GM18502 (cell line): ENCODE measurements around the gene ANKRD33B.
"Not testable (repeated sequence)": the region's sequence is repeated elsewhere in the genome, so short reads cannot be mapped to it uniquely, and the experiment has no call there.

ENCODE experiments used
- ATAC-seq: cut with Tn5 transposase; IDR thresholded peaks from one replicate; pipeline ENCODE4 v1.9.1; 2021; ENCODE audit warnings: mild to moderate bottlenecking; ENCODE audit not compliant: unreplicated experiment, poor library complexity

The ANKRD33B gene

DNA sequence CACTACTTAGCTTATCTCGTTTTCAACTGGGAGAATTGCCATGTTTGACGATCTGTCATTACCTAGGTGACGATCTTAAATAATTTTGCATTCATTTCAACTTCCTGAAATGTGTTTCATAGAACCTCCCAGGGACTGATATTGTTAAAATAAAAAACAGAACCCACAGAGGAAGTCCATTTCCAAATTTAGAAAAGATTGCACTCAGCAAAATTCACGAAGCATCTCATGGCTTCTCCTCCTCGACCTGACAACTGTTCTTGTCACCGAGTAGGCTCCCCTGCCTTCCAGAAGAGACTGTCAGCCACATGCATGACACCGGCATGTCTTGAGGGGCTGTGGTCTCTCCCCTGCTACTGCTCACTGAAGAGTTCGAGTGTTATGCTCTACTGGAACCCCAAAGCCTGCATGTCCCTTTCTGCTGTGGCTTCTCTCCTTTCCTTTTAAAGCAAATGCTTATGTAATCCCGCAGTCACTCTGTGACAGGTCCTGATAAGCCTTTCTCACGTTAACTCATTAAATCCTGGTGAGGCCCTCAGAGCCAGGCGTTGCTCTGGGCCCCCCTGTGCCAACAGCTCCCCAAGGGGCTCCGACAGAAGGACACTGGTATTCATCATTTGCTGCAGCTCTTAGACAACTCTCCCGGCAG is 26.8 kb upstream of the ANKRD33B start:
- ATAC-seq: peak; percentile 54

DNA sequence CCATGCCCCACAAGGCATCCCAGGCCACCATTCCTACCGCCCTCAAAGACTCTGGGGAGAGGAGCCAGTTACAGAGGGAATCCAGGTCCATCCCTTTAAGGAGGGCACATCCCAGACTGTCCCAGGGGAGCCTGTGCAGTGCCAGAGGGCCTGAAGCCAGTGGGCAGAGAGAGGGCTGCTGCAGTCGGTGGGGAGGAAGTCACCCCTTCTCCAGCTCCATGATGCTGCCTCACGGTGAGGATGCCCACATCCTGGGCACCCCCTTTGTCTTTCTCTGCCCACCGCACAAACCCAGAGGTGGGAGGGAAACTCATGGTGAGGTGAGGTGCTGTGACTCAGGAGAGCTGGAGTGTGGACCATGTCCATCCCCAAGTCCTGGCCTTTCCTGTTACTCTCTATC is 26.2 kb upstream of the ANKRD33B start:
- ATAC-seq: peak; percentile 19

DNA sequence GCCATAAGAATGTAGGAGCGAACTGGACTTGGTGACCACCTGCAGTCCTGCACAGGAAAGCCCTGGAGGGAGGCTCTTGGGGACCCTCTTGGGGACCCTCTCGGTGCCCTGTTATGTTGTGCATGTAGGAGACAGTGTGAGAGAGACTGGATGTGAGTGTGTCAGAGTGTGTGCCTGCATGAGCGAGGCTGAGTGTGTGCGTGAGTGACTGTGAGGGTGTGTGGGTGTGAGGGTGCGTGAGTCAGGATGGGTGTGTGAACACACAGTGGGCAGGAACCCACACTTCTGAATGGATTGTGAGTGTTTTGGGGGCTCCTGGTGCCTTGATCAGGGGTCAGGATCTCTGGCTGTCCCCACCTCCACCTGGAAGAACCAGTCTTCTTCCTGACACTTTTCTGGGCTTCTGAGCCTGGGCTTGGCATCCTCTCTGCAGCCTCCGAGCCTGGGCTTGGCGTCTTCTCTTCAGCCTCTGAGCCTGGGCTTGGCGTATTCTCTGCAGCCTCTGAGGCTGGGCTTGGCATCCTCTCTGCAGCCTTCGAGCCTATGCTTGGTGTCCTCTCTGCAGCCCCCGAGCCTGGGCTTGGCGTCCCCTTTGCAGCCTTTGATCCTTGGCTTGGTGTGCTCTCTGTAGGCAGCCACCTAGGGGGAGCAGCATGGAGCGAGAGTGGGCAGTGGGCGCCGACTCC is 25.6 kb upstream of the ANKRD33B start:
- no peak for ATAC-seq

DNA sequence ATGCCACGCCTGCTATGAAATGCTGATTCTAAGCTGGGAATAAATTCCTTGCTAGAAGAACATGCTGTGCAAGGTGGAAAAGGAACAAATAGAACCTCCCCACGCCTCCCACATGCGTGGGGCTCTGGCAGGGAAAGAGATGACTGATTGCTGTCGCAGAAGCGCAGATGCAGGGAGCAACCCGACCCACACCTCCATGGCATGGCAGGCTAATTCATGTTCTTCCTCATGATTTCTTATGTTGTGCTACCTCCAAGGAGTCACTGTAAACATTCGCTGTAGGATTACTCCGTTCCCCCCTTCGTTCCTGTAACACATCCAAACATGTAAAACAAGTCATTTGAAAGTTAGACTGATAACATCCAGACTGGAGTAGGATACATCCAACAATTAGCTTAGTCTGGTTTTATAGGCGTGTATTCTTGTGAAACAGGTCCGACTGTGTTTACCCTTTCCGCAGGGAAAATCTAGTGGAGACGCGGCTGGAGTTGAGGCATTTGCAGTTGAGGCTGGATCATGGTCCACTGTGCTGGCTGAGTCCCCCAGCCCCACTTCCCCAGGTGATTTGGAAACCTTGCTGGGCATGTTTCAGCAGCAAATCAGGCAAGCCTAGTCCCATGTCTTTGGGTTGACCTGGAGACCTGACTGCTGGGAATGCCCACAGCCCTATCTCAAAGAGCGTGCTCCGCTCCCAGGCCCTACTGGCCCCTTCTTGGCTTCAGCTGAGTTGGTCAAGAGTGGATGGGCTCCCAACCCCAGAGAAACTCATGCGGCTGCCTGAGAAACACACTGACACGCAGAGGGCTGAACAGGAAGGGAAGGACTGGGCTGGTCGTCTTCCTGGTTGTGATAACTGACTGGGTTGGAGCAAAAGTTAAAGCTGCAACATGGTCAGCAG is 24.8 kb upstream of the ANKRD33B start:
- no peak for ATAC-seq

DNA sequence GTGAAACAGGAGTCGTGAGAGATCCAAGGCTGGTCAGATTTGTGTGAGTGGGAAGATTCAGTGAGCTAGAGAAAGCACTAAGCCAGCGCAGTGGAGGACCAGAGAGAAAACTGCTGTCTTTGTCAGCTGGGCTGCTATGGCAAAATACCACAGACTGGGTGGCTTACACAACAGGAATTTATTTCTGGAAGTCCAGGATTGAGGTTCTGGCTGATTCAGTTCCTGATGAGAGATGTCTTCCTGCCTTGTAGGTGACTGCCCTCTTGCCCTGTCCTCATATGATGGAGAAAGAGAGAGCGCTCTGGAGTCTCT is 24.2 kb upstream of the ANKRD33B start:
- ATAC-seq: no peak

DNA sequence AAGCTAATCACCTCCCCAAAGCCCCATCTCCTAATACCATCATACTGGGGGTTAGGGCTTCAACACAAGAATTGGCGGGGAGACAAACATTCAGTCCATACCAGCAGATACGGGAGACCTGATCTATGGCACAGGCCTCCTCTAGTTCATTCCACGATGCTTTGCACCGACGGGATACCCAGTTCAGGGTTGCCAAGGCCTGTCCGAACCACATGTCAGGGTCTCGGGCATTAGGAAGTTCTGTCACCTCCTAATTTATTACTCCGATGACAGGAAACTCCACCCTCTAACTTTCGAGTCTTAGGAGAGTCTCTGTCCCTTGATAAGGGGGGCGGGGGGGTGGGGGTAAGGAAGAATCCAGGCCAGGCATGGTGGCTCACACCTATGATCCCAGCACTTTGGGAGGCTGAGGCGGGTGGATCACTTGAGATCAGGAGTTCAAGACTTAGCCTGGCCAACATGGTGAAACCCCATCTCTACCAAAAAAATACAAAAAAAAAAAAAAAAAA is 23.8 kb upstream of the ANKRD33B start:
- ATAC-seq: no peak

DNA sequence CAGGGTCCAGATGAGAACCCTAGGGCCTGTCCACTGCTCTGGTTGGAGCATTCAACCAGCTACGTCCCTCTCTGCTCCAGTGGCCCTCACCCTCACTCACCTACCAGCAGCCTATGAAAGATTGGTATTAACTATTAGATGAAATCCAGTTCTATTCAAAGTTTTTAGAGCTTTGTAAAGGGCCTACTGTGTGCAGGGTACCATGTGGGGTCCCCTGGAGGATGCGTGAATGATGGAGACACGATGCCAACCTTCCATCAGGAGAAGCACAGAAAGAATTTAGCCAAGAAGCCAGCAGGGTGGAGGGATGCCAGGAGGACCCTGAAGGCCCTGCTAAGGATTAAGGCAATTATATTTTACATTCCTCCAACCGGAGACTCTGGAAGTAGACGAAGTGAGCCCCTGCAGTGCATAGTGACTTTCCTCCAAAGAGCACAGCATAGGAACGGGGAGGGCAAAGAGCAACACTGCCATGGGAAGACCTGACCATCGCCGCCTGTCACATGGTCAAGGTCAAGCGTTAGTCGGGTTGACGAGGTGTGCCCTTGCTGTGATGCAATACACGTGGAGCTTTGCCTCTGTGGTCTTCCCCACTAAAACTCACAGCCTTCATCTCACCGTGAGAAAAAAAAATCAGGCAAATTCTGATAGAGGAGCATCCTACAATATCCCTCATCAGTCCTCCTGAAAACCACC is 22.8 kb upstream of the ANKRD33B start:
- ATAC-seq: no peak

DNA sequence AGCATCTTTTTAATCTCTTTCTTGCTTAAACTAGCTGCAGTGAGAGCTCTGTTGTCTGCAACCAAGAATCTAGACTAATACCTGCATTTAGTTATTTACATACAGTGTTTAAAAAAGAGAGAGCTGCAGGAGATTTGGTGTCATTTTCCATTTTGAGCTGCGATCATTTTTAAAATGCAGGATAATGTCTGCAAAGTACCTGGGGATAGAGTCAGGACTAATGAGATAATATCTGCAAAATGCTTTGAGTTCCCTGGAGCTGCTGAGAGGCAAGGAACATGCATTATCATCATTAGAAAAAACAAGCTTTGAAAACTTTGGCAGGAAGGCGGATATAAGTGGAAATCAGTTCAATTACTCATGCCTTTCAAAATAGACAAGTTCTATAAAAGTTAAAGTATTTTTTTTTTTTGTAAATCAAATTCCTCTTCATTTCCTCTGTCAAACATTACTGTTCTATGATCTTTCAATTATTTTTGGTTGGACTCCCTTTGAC is 21.8 kb upstream of the ANKRD33B start:
- ATAC-seq: no peak

DNA sequence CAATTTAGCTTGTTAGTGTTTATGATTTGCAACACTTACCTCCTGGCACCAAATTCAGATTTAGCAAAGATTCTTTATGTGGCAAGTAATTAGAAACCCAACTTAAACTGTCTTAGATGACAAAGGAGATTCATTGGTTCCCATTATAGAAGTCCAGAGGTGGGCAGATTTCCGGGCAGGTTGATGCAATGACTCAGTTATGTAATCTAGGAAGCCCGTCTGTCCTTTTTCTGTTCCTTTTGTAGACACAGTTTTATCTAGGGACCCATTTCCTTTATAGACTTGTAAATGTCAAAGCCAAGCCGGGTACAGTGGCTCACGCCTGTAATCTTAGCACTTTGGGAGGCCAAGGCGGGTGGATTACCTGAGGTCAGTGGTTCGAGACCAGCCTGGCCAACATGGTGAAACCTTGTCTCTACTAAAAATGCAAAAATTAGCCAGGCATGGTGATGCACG is 20.3 kb upstream of the ANKRD33B start:
- no peak for ATAC-seq

DNA sequence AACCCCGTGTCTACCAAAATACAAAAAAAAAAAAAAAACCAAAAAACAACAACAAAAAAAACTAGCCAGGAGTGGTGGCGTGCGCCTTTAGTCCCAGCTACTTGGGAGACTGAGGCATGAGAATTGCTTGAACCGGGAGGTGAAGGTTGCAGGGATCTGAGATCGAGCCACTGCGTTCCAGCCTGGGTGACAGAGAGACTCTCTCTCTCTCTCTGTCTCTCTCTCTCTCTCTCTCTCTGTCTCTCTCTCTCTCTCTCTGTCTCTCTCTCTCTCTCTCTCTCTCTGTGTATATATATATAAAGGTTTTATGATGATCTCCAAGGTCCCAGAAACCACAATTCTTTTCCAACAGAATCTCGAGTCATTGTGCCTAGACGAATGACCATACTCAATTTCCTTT is 18.8 kb upstream of the ANKRD33B start:
- no peak for ATAC-seq

DNA sequence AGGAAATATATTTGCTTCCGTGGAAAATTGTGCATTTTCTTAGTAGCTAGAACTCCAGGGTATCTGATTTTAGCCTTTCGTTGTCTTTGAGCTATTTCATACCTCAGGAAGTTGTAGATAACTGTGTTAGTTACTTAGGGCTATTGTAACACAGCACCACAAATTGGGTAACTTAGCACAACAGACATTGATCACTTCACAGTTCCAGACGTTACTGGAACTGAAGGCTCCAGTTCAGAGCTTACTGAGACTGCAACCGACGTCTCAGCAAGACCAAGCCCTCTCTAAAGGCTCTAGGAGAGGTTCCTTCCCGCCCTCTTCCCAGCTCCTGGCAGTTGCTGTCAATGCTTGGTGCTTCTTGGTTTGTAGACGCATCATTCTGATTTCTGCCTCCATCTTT is 17.7 kb upstream of the ANKRD33B start:
- ATAC-seq: no peak

DNA sequence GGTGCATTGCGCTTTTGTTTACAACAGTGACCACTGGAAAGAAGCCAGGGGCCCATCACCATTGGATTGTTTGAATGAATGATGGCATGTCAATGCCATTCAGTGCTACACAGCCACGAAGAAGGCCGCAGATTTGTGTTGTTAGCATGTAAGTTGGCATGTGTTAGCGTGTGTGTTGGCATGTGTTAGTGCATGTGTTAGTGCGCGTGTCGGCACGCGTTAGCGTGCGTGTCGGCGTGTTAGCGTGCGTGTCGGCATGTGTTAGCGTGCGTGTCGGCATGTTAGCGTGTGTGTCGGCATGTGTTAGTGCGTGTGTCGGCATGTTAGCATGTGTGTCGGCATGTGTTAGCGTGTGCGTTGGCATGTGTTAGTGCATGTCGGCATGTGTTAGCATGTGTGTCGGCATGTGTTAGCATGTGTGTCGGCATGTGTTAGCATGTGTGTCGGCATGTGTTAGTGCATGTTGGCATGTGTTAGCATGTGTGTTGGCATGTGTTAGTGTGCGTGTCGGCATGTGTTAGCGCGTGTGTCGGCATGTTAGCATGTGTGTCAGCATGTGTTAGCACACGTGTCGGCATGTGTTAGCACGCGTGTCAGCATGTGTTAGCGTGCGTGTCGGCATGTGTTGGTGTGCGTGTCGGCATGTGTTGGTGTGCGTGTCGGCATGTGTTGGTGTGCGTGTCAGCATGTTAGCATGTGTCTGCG is 15.3 kb upstream of the ANKRD33B start:
- no peak for ATAC-seq

DNA sequence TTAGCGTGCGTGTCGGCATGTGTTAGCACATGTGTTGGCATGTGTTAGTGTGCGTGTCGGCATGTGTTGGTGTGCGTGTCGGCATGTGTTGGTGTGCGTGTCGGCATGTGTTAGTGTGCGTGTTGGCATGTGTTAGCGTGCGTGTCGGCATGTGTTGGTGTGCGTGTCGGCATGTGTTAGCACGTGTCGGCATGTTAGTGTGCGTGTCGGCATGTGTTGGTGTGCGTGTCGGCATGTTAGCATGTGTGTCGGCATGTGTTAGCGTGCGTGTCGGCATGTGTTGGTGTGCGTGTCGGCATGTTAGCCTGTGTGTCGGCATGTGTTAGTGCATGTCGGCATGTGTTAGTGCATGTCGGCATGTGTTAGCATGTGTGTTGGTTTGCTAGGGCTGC is 14.8 kb upstream of the ANKRD33B start:
- ATAC-seq: not testable (repeated sequence)

DNA sequence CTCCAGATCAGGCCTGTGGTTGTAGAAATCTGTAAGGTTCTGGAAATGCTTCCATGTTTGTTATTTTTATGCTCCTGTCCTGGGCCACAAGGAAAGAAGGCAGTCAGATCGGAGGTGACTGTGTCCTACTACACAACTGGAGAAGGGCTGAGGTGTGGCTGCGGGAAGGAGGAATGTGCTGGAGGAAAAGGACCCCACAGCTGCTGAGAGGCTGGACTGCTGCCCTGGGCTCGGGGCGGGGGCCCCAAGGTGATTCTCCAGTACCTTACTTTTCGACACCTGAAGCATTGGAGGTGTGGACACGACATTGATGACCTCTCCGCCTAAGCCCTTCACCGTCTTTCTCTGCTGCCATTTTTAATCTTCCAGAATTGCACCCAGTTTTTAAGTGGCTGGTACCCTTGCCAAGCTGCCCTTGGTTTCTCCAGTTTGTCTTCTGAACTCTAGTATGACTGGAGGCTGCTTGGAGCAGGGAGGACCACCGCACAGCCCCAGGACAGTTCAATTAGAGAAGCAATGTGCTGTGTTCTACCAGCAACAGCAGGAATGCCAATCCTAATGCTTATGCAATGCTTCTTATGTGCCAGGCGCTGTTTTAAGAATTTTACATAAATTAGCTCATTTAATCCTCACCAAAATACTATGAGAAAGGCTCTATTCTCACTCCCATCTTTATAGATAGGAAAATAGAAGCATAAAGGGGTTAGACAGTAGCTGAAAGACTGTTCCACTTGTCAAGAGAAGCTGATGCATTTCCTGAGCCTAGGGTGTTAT is 13.5 kb upstream of the ANKRD33B start:
- no peak for ATAC-seq

DNA sequence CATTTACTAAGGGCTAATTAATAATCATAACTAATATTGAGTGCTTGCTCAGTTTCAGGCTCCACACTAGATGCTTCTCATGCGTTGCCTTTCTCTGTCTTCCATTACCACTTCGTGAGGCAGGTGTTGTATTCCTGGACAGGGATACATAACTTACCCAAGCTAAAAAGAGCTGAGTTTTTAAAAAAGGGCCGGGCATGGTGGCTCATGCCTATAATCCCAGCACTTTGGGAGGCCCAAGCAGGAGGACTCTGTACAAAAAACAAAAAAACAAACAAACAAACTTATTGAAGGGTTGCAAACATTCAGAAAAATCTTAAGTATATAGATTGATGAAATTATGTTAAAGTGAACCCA is 12.1 kb upstream of the ANKRD33B start:
- ATAC-seq: no peak

DNA sequence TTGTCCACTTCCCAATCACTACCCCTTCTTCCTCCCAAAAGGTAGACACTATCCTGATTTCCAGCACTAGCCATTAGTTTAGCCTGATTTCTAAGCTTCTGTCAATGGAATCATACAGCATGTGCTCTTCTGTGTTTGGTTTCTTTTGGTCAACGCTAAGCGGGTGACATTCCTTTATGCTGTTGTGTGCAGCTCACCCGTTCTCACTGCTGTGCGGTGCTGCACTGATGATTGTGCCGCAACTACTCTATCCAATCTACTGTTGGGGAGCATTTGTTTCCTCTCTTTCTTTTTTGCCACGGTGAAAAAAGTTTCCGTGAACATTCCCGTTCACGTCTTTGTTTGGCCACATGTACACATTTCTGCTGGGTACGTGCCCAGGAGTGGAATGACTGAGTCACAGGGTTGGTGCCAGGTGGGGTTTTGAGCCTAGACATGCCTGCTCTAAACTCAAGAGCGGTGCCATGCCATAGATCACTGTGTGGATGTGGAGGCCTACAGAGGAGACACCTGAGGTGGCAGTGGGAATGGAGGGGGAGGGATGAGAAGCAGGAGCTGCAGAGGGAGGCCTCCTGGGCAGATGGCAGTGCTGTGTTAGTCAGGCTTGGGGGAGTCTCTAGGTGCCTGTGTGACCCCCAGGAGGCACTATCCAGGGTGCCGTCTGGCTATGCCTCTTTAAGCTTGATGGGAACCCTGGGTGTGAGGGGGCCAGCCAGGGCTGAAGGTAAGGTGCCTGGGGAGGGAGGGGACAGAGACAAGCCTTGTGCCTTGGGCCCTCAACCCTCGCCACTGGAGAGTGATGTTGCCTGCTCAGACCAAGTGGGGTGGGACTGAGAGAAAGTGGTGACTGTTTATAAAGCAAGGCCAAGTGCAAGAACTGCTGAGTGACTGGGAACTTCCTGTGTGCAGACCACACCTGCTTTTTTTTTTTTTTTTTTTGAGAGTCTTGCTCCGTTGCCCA is 11.4 kb upstream of the ANKRD33B start:
- ATAC-seq: peak; percentile 71

DNA sequence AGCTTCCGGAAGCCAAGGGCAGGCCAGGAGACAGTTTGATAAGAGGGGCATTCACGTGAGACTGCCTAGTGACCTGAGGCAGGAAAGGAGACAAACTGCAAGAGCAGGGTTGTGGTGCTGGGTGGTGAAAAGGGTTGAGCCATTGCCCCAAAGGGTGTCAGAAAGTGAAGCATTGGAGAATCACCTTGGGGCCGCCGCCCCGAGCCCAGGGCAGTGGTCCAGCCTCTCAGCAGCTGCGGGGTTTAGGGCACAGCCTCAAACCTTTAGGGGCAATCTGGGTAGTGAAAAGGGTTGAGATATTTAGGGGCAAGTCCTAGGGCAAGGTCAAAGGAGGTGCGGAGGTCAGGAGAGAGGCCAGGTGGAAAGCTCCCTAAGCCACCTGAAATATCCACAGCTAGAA is 10.4 kb upstream of the ANKRD33B start:
- ATAC-seq: no peak

DNA sequence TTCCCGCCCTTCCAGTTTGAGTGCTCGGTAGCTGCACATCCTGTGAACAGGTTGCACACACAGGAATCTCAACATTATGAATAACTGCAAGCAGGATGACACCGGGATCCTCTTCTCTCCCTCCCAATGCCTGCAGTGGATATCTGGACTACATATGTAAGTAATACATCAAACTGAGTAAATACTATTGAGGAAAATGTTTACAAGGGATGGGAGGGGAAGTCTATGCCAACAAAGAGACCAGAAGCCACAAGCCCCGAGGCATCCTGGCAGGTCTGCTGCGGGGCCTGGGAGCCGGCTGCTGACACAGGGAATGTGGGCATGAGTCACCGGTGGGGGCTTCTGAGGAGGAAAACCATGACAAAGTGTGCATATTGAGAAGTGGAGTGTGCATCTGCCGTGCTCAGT is 8.6 kb upstream of the ANKRD33B start:
- ATAC-seq: no peak
